ENCODE results near the gene CGRRF1. TPM values are rescaled to one million over a fixed set of nuclear protein-coding genes. Genes with fewer than 3 reads are reported as not detected.

Gene CGRRF1
- total and polyA plus RNA-seq, 9 of the 15 experiments (the other 6 are each of a cell fraction or from before 2014, with no cell fraction given), result 2.8 to 15.8 (median 4.6) TPM

DNA sequence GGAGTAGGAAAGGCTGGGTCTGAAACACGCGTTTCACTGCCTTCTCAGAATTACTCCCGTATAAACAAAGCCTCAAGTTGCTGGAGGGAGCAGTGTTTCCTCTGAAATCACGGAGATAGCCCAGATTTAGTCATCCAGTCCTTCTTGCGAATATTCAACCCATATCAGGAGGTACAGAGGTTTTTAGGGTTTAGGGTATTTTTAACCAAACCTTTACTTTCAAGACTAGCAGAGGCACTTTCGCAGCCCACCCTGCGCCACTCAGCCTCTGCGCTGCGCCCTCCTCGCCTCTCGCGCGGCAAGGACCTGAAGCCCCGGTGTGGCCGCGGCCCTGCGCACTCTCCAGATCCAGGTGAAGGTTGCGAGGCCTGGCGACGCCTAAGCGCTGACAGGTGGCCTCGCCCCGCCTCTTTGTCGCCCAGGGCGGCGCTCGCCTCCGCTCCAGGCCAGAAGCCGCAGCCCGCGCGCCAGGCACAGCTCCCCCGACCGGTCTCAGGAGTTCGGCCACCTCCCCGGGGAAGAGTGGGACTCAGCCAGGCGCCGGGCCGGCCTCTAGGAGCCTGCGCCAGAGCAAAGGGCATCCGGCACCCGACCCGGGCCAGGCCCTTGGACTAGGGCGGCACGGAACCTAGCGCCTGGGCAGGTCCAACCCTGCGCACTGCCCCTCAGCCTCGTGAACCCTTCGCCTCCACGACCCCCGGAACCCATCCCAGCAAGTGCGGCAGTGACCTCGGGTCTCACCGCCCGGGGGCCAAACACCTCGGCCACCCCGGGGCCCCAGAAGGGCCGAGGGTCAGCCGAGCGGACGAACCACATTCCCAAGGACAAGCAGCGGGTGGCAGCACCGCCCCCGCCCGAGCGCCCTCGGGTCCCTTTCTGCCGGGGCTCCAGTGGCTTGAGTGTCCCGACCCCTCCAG lies 55.4 kb downstream of the CGRRF1 start (continued):
- TF ChIP-seq, protein P1, sequence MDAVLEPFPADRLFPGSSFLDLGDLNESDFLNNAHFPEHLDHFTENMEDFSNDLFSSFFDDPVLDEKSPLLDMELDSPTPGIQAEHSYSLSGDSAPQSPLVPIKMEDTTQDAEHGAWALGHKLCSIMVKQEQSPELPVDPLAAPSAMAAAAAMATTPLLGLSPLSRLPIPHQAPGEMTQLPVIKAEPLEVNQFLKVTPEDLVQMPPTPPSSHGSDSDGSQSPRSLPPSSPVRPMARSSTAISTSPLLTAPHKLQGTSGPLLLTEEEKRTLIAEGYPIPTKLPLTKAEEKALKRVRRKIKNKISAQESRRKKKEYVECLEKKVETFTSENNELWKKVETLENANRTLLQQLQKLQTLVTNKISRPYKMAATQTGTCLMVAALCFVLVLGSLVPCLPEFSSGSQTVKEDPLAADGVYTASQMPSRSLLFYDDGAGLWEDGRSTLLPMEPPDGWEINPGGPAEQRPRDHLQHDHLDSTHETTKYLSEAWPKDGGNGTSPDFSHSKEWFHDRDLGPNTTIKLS (IDR thresholded peaks at IDR 0.05; ENCODE audit: borderline replicate concordance, low read depth), result no peak
- TF ChIP-seq ZNF224 (CRISPR knock-in tag; IDR thresholded peaks at IDR 0.05) (no peak), ZNF431 (CRISPR knock-in tag; IDR thresholded peaks at IDR 0.05) (0 out of 2 replicates have a peak, but pooled peaks have one; percentile 33), SUPT5H (IDR thresholded peaks at IDR 0.05) (no peak), FOXA3 (CRISPR knock-in tag; conservative IDR thresholded peaks at IDR 0.05 in 1 of 2, IDR thresholded peaks at IDR 0.05 in 1 of 2) (no peak), TRIM28 (IDR thresholded peaks at IDR 0.05) (no peak), CXXC5 (CRISPR knock-in tag; IDR thresholded peaks at IDR 0.05) (peak; percentile 58), PHB (CRISPR knock-in tag; IDR thresholded peaks at IDR 0.05) (no peak), TOE1 (IDR thresholded peaks at IDR 0.05; ENCODE audit: borderline replicate concordance) (no peak), TOE1 (CRISPR knock-in tag; IDR thresholded peaks at IDR 0.05; ENCODE audit: borderline replicate concordance, low read depth) (no peak), CCNT2 (IDR thresholded peaks at IDR 0.05; ENCODE audit: borderline replicate concordance, extremely low read depth, insufficient read length, low read depth, low read length) (no peak), JUNB (CRISPR knock-in tag; conservative IDR thresholded peaks at IDR 0.05) (no peak)
- TF ChIP-seq, protein P2, sequence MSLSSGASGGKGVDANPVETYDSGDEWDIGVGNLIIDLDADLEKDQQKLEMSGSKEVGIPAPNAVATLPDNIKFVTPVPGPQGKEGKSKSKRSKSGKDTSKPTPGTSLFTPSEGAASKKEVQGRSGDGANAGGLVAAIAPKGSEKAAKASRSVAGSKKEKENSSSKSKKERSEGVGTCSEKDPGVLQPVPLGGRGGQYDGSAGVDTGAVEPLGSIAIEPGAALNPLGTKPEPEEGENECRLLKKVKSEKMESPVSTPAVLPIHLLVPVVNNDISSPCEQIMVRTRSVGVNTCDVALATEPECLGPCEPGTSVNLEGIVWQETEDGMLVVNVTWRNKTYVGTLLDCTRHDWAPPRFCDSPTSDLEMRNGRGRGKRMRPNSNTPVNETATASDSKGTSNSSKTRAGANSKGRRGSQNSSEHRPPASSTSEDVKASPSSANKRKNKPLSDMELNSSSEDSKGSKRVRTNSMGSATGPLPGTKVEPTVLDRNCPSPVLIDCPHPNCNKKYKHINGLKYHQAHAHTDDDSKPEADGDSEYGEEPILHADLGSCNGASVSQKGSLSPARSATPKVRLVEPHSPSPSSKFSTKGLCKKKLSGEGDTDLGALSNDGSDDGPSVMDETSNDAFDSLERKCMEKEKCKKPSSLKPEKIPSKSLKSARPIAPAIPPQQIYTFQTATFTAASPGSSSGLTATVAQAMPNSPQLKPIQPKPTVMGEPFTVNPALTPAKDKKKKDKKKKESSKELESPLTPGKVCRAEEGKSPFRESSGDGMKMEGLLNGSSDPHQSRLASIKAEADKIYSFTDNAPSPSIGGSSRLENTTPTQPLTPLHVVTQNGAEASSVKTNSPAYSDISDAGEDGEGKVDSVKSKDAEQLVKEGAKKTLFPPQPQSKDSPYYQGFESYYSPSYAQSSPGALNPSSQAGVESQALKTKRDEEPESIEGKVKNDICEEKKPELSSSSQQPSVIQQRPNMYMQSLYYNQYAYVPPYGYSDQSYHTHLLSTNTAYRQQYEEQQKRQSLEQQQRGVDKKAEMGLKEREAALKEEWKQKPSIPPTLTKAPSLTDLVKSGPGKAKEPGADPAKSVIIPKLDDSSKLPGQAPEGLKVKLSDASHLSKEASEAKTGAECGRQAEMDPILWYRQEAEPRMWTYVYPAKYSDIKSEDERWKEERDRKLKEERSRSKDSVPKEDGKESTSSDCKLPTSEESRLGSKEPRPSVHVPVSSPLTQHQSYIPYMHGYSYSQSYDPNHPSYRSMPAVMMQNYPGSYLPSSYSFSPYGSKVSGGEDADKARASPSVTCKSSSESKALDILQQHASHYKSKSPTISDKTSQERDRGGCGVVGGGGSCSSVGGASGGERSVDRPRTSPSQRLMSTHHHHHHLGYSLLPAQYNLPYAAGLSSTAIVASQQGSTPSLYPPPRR (CRISPR knock-in tag; IDR thresholded peaks at IDR 0.05; ENCODE audit: borderline replicate concordance), result no peak
- TF ChIP-seq, protein P3, sequence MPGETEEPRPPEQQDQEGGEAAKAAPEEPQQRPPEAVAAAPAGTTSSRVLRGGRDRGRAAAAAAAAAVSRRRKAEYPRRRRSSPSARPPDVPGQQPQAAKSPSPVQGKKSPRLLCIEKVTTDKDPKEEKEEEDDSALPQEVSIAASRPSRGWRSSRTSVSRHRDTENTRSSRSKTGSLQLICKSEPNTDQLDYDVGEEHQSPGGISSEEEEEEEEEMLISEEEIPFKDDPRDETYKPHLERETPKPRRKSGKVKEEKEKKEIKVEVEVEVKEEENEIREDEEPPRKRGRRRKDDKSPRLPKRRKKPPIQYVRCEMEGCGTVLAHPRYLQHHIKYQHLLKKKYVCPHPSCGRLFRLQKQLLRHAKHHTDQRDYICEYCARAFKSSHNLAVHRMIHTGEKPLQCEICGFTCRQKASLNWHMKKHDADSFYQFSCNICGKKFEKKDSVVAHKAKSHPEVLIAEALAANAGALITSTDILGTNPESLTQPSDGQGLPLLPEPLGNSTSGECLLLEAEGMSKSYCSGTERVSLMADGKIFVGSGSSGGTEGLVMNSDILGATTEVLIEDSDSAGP (CRISPR knock-in tag; IDR thresholded peaks at IDR 0.05), result no peak
- TF ChIP-seq, protein P4, sequence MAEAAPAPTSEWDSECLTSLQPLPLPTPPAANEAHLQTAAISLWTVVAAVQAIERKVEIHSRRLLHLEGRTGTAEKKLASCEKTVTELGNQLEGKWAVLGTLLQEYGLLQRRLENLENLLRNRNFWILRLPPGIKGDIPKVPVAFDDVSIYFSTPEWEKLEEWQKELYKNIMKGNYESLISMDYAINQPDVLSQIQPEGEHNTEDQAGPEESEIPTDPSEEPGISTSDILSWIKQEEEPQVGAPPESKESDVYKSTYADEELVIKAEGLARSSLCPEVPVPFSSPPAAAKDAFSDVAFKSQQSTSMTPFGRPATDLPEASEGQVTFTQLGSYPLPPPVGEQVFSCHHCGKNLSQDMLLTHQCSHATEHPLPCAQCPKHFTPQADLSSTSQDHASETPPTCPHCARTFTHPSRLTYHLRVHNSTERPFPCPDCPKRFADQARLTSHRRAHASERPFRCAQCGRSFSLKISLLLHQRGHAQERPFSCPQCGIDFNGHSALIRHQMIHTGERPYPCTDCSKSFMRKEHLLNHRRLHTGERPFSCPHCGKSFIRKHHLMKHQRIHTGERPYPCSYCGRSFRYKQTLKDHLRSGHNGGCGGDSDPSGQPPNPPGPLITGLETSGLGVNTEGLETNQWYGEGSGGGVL (CRISPR knock-in tag; IDR thresholded peaks at IDR 0.05), result no peak
- TF ChIP-seq, protein P5, sequence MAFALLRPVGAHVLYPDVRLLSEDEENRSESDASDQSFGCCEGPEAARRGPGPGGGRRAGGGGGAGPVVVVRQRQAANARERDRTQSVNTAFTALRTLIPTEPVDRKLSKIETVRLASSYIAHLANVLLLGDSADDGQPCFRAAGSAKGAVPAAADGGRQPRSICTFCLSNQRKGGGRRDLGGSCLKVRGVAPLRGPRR (CRISPR knock-in tag; IDR thresholded peaks at IDR 0.05), result no peak

All from K562 (cell line).